ENCODE results near the gene TTL.
"Not testable (repeated sequence)": the region's sequence is repeated elsewhere in the genome, so short reads cannot be mapped to it uniquely, and the experiment has no call there.

TTL gene

DNA sequence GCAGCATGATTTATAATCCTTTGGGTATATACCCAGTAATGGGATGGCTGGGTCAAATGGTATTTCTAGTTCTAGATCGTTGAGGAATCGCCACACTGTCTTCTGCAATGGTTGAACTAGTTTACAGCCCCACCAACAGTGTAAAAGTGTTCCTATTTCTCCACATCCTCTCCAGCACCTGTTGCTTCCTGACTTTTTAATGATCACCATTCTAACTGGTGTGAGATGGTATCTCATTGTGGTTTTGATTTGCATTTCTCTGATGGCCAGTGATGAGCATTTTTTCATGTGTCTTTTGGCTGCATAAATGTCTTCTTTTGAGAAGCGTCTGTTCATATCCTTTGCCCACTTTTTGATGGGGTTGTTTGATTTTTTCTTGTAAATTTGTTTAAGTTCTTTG, 42.3 kb downstream of the TTL start:
- not testable (repeated sequence) for DNase-seq

DNA sequence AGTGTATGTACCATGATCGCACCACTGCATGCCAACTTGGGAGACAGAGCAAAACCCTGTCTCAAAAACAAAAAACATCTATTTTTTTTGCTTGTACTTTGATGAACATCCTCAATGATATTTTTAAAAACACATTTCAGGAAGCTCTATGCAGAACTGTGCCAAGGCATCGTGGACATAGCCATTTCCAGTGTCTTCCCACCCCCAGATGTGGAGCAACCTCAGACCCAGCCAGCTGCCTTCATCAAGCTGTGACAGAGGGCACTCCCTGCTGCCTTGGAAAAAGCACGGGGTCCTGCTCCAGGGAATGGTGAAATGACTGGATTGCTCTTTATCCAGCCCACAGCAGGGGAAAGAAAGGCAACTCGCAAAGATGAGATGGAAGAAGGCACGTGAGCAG, 46.6 kb downstream of the TTL start:
- no peak for DNase-seq

DNA sequence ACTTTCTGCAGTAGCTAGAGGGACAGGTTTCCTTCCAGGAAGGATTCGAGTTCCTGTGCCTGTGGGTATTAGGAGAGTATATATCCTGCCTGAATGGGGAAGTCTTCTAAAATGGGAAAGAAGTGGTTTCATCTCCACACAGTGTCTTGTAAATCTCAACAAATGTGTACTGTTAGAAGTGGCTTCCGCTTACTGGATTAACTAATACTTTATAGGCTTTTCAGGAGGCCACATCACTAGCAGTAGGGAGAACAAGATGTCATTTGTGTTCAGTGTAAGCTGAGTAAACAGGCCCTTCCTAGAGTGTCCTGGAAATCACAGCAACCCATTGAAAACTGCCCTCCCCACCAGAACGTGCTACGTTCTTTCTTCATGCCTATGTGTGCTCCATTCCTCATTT, 47.8 kb downstream of the TTL start:
- DNase-seq = no peak

DNA sequence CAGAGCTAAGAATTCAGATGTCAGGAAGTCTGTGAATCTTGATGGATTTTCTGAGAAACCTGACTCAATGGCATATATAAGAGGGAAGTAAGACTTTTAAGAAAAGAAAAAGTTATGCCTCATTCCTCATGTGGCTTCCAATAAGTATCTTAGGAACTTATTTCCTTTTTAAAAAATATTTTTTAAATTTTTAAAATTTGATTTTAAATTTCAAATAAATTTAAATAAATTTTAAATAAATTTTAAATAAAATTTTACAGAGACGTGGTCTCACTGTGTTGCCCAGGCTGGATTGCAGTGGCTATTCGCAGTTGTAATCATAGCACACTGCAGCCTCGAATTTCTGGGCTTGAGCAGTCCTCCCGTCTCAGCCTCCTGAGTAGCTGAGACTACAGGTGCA, 48.8 kb downstream of the TTL start:
- DNase-seq = no peak

DNA sequence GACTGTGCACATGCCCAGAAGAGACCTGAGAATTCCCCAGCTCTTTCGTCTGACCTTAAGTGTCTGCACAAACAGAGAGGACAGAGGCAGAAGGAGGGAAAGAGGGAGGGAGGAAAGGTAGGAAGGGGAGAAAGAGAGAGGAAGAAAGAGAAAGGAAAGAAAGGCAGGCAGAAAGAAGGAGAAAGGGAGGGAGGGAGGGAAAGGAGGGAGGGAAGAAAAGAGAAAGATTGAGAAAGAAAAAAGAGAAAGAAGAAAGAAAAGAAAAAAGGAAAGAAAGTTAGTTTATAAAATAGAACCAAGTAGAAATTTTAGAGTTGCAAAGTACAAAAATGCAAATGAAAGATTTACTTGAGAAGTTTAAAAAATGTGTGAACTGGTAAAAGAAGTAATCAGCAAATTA, 52.9 kb downstream of the TTL start:
- no peak for DNase-seq

DNA sequence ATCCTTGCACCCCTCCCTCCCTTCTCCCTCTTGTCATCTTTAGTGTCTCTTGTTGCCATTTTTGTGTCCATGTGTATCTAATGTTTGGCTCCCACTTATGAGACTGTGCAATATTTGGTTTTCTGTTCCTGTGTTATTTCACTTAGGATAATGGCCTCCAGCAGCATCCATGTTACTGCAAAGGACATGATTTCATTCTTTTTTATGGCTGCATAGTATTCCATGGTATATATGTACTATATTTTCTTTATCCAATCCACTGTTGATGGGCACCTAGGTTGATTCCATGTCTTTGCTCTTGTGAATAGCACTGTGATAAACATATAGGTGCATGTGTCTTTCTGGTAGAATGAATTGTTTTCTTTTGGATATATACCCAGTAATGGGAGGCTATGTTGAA, 54.7 kb downstream of the TTL start:
- DNase-seq = not testable (repeated sequence)

DNA sequence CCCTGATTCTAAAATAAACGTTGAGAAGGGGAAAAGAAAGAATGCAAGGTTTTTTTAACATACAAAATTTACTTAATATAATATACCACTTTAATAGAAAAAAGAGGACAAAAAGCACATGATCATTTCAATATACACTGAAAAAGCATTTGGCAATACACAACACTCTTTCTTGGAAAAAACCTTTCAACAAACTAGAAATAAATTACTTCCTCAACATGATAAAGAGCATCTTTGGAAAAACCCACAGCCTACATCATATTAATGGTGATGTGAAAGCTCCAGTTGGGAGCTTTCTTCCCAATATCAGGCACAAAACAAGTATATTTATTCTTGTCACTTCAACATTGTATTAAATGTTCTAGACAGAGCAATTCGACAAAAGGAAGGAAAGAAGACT, 57.4 kb downstream of the TTL start:
- no peak for DNase-seq

DNA sequence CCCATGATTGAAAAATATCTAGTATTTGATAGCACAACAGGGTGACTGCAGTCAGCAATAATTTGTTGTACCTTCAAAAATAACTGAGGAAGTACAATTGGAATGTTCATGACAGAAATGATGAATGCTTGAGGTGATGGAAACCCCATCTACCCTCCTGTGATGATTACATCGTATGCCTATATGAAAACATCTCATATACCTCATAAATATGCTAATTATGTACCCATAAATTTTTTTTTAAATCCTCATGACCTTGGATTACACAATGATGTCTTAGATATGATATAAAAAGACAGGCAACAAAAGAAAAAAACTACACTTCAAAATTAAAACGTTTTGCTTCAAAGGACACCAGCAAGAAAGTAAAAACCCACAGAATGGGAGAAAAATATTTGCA, 59.0 kb downstream of the TTL start:
- DNase-seq = no peak

DNA sequence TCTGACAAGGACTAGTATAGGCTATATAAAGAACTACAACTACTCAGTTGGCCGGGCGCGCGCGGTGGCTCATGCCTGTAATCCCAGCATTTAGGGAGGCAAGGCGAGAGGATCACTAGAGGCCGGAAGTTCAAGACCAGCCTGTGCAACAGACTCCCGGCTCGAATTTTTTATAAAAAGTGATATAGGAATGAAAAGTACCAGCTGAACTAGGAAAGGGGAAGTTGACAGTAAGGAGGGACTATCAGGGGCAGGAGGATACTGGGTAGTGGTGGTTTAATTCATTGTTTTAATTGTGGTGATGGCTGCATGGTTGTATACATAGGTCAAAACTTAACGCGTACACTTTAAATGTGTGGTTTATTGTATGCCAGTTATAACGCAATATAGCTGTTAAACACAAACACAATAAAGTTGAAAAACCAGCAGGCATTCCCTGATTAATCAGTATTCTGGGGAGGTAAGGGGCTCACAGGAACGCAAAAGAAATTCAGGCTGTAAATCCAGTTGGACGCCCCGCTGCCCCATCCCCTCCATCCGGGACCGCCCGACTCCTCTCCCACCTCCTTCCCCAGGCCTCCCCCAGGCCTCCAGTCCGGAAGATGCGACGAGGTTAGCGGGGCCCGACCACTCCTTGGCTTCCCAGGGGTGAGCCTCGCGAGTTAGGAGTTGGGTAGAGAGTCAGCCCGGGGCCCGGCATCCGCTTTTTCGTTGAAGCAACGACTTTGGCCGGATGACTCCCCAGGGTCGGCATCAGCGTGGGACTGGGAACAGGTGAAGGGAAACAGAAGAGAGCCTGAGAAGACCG, 59.6 kb downstream of the TTL start:
- peak in 1 of 2 experiments; percentile 60 for DNase-seq

DNA sequence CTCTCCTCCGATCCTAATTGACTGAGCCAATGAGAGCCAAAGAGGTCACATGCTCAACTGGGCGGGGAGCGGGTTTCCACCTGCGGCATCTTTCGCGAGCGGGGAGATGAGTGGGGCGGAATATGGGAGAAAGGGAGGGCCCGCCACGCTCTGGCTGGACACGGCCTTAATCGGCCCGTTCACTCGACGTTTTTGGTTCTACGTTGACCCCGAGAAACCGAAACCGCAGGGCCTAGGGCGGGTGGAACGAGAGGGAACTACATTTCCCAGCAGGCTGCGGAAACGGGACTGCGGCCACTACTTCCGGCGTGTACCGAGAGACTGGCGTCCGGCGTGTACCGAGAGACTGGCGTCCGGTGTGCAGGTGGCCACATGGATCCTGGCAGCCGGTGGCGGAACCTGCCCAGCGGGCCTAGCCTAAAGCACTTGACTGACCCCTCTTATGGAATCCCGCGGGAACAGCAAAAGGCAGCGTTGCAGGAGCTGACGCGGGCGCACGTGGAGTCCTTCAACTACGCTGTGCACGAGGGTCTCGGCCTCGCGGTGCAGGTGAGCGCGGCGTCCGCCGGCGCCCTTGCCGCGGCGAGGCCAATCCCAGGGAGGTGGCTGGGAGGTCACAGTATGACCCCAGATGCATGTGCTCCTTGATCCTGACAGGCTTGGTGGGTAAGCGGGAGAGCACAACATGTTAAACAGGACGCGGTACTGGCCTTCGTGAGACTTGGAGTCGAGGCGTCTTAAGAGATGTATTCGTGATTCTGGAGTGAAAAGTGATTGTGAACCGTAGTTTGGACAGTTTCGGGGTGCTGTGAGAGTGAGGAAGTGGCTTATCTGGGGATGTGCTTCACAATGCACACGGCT, 60.4 kb downstream of the TTL start, which contains the start of gene POLR1B:
Gene POLR1B (plus strand): TSS at position 343 of the 861 bp plus-strand sequence. CDS start 30 bp downstream, at position 373.
- DNase-seq = peak; percentile 63 to 75

DNA sequence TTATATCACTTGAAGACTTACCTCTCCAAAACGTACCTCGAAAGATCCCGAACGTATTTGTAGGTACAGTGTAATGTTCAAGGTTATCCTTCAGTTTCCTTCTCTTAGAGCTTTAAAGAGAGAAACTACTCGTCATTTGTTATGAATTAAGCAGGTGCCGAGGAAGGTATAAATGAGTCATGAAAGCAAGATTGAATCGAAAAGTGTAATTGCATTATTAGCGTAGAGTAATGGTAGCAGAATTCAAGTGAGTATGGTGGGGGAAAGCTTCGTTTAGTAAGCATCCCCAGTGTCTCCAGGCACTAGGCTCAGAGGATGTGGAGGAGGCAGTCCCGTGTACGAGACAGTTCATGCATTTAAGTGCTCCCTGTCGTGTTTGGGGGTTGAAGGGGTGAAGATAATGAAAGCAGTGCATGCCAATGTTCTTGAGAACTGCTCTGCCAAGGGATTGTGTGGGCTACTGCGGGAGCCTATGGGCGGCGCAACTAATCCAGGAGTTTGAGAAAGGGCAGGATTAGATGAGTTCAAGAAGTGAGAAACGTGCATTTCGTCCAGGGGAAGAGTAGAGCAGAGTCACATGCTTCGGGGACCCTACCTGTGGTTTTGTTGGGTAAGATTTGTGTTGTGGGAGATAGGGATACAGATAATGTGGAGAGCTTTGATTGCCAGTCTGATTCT, 61.2 kb downstream of the TTL start:
- peak; percentile 5 to 8 for DNase-seq

DNA sequence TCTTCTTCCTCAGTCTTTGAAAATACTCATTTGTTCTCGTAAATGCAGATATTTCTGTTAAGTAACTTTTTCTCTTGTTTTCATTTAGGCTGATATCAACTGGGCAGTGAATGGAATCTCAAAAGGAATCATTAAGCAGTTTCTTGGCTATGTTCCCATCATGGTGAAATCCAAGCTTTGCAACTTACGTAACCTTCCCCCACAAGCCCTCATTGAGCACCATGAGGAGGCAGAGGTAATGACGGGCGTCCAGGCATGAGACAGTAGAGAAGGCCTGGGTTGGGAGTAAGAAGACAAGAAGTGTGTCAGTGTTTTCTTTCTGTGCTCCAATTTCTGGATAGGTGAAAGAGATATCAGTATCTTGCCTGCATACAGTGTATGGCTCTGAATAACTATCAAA, 65.4 kb downstream of the TTL start:
- no peak for DNase-seq

DNA sequence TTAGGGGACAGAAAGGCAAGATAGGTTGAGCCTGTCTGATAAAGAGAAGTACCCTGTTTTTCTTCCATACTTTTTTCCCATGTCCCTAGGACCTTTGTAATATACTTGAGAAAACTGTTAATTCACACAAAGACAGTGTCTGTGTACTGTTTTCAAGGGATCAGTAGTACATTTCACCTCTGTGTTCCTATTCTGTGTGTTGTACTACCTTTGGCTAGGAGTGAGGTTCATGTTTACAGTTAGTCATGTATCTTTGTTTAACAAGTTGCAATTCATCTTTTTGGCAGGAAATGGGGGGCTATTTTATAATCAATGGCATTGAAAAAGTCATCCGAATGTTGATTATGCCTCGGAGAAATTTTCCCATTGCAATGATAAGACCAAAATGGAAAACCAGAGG, 67.0 kb downstream of the TTL start:
- DNase-seq = no peak

DNA sequence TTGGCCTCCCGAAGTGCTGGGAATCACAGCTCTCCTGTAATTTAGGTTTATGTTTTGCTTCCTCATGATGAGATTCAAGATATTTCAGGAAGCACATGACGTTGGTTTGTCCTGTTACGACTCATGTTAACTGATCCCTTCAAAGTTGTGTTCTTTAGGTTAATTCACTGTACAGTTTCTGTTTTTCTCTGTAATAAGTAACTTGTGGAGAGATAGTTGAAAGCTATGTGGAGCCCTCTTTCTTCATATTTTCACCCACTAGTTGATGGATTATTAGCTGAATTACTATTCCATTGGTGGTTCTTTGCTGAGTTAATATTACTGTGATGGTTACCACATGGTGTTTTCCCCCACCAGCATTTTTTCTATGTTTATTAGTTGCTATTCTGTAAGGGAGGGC, 84.1 kb downstream of the TTL start:
- no peak for DNase-seq

DNA sequence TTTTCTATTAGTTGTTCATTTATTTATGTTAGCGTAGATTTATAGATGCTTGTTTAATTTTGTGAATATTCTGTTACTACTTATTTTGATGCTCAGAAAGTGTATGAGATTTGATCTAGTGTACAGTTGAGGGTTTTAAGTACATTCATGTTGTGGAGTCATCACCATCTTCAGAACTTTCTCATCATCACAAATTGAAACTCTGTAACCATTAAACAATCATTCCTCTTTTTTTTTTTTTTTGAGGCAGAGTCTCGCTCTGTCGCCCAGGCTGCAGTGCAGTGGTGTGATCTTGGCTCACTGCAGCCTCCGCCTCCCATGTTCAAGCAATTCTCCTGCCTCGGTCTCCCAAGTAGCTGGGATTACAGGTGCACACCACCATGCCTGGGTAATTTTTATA, 84.6 kb downstream of the TTL start:
- not testable (repeated sequence) for DNase-seq

DNA sequence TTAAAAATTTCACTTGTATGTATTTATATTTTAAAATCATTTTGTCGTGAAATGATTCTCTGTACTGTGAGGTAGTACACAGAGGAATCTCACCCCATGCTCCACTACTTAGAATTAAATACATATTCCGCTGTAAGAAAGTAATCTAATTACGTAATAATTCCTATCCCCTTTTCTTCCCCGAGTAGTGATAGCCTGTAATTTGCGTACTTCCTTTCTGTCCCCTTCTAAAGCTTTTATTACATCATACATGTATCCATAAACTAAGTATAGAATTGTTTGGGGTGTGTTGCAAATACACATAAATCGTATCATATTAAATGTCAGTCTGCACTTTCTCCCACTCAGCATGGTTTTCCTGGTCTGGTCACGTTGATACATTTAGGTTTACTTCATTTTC, 90.0 kb downstream of the TTL start:
- no peak for DNase-seq

DNA sequence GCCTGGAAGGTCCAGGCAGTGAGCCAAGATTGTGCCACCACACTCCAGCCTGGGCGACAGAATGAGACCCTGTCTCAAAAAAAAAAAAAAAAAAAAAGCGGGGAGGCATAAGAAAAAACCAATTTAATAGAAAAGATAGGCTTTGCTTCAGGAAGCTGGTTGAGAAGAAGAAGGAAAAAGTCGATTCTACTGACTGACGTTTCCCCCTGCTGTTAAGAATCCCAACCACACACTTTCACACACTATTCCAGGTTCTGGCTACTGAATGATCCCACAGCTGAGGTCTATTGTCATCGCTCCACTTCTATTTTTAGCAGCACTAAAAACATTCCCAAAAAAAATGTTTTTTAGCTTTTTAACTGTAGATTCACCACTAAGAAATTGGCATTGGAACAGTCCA, 95.8 kb downstream of the TTL start:
- no peak for DNase-seq

DNA sequence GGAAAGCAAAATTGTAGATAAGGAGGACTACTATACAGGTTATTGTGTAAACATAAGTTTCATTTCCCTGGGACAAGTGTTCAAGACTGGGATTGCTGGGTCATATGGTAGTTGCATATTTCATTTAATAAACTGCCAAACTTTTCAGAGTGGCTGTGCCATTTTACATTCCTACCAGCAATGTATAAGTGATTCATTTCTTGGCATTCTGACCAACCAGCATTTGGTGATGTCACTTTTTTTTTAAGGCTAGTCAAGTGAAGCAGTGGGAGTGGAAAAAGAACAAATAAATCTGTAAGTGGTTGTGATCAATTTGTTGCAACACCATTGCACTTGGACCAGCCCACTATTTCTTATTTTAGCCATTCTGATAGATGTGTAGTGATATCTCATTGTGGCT, 97.3 kb downstream of the TTL start:
- DNase-seq = no peak

DNA sequence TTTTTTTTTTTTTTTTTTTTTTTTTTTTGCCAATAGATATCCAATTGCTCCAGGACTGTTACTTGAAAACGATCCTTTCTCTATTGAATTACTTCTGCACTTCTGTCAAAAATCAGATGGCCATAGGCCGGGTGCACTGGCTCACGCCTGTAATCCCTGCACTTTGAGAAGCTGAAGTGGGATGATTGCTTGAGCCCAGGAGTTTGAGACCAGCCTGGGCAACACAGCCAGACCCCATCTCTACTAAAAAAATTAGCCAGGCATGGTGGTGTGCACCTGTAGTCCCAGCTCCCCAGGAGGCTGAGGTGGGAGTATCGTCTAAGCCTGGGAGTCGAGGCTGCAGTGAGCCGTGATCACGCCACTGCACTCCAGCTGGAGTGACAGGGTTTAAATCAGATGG, 98.1 kb downstream of the TTL start:
- no peak for DNase-seq

DNA sequence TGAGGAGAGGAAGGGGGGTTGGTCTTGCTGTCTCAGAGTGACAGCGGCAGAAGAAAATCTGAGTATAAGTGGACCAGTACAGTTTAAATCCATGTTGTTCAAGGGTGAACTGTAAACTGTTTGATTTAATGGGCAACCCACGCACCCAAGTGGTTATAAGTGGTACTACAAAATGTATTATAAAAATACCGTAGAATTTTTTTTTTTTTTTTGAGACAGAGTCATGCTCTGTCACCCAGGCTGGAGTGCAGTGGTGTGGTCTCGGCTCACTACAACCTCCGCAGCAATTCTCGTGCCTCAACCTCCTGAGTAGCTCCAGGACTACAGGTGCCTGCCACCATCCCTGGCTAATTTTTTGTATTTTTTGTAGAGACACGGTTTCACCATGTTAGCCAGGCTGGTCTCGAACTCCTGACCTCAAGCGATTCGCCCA, 100.4 kb downstream of the TTL start:
- peak in 1 of 2 experiments; percentile 26 for DNase-seq

DNA sequence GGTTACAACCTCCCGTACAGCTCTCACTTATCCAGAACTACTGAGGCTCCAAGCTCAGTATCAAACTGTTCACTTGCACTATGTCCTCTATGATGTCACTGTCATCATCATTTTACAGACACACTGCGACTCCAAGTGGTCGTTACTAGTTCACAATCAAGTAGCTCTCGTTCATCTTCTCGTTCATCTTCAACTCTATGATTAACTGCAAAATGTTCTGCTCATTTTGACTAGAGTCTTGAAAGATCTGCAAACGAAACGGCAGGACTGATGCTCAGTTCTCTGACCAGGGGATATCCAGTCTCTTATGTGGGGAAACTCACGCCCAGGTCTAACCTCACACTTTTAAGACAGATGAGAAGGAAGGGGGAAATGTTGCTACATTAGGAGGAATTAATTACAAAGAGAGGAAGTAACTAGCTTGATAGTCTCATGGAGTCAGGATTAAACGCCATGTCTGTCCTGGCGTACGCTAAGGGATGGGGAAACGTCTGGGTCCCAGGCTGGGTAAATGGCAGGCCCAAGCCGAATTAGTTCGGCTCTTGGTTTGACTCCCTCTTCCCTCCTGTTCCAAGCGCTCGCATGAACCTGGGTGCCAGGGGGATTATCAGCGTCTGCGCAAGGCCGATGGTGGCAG, 101.7 kb downstream of the TTL start:
- DNase-seq = no peak

DNA sequence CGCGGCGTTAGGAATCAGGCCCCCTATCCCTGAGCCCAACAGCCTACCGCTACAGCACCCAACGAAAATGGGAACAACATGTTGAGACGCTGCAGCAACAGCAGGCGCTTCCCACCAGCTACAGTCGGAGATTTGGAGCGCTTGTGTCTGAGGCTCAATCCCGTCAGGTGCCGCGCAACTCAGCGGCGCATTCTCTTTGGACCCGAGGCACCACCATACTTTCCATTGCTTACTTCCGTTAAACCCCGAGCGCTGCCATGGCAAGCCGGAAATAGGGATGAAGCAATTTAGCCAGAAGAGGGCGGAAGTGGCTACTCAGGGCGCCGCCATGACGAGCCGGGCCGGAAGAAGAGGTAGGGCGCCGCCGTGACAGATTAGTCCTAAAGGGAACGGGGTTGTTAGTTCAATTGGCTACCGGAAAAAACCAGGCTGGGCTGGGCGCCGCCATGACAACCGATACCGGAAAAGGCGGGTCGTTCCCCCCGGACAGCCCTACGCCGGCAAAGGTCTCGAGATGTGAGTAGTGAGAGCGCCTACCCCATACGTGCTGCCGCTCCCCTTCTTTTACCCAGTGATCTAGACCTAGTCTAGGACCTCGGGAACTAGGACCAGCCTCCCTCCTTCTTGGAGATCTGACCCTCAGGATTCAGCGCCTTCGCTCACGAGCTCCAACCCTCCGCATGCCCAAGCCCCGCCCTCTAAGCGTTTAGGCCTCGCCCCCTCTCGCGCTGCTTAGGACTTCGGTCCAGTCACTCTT, 102.4 kb downstream of the TTL start, which contains the start of gene CHCHD5:
Gene CHCHD5 (plus strand): TSS at position 476 of the 757 bp plus-strand sequence. CDS start 39 bp downstream, at position 515.
- DNase-seq = peak; percentile 86 to 91

Measured in stimulated activated CD4-positive, alpha-beta T cell treated with anti-CD3 and anti-CD28 coated beads, Interleukin-4, amount 100 ng/mL, for 4 hours (primary cell).